HepG2 (cell line): ENCODE results near the gene CTCF. TPM values are rescaled to one million over a fixed set of nuclear protein-coding genes. Genes with fewer than 3 reads are reported as not detected.

Experiments used
- ARID2 ChIP-seq: sonication (generic); formaldehyde crosslinking; IDR thresholded peaks from 2 replicates; pipeline ENCODE4 v1.8.1; 2022; ENCODE audit warnings: mild to moderate bottlenecking, missing genetic modification reagents, borderline replicate concordance
- CHD2 ChIP-seq: IDR thresholded peaks from 2 replicates; pipeline ENCODE4 v1.6.1; 2011; ENCODE audit warnings: low read depth, low read length, improper control_type of control experiment
- GATAD1 ChIP-seq: IDR thresholded peaks from 2 replicates; pipeline ENCODE4 v1.6.1; 2016; ENCODE audit warnings: missing genetic modification reagents, missing compliant biosample characterization
- HDAC6 ChIP-seq: fragments of 200-600 bp; sonication (generic); IDR thresholded peaks from 2 replicates; pipeline ENCODE4 v1.7.0; 2017; ENCODE audit warnings: mild to moderate bottlenecking, antibody characterized with exemption, low read length, low read depth
- HNRNPL ChIP-seq: fragments of 200-400 bp; formaldehyde crosslinking; IDR thresholded peaks from 2 replicates; pipeline ENCODE4 v1.6.1; 2017; ENCODE audit warnings: mild to moderate bottlenecking, low read depth, low read length
- JARID2 ChIP-seq: sonication (generic); formaldehyde crosslinking; IDR thresholded peaks from 2 replicates; pipeline ENCODE4 v1.8.1; 2023; ENCODE audit warnings: missing genetic modification reagents, inconsistent platforms; ENCODE audit not compliant: insufficient replicate concordance
- KLF12 ChIP-seq: sonication (generic); formaldehyde crosslinking; IDR thresholded peaks from 2 replicates; pipeline ENCODE4 v1.4.0; 2020; ENCODE audit warnings: missing genetic modification reagents, borderline replicate concordance
- MED13 ChIP-seq: sonication (generic); formaldehyde crosslinking; IDR thresholded peaks from 2 replicates; pipeline ENCODE4 v1.5.0; 2020; ENCODE audit warnings: missing genetic modification reagents
- MTF1 ChIP-seq: sonication (generic); formaldehyde crosslinking; IDR thresholded peaks from 2 replicates; pipeline ENCODE4 v1.5.0; 2020; ENCODE audit warnings: missing genetic modification reagents
- PHF5A ChIP-seq: IDR thresholded peaks from one replicate; pipeline ENCODE4 v1.6.1; 2018; ENCODE audit warnings: low read depth, missing genetic modification reagents; ENCODE audit not compliant: unreplicated experiment
- RFX5 ChIP-seq: IDR thresholded peaks from 2 replicates; pipeline ENCODE4 v1.6.1; 2011; ENCODE audit warnings: low read depth, low read length, improper control_type of control experiment
- SNRNP70 ChIP-seq: fragments of 200-400 bp; formaldehyde crosslinking; IDR thresholded peaks from 2 replicates; pipeline ENCODE4 v1.6.1; 2017; ENCODE audit warnings: mild to moderate bottlenecking, low read depth, low read length, moderate library complexity
- TGIF2 ChIP-seq: IDR thresholded peaks from 2 replicates; pipeline ENCODE4 v1.6.1; 2016; ENCODE audit warnings: control low read depth, missing compliant biosample characterization
- THYN1 ChIP-seq: sonication (generic); formaldehyde crosslinking; IDR thresholded peaks from 2 replicates; pipeline ENCODE4 v1.8.1; 2023; ENCODE audit warnings: low read depth, mild to moderate bottlenecking, moderate library complexity, missing genetic modification reagents, borderline replicate concordance
- YY1 ChIP-seq: IDR thresholded peaks from 2 replicates; pipeline ENCODE4 v1.6.1; 2011; ENCODE audit warnings: low read length, low read depth, moderate library complexity, mild to moderate bottlenecking; ENCODE audit not compliant: insufficient read depth, insufficient replicate concordance
- ZNF17 ChIP-seq: sonication (generic); formaldehyde crosslinking; IDR thresholded peaks from 2 replicates; pipeline ENCODE4 v1.5.0; 2020; ENCODE audit warnings: mild to moderate bottlenecking, missing genetic modification reagents
- ZNF367 ChIP-seq: sonication (generic); formaldehyde crosslinking; IDR thresholded peaks from 2 replicates; pipeline ENCODE4 v1.4.0; 2020; ENCODE audit warnings: missing genetic modification reagents, borderline replicate concordance
- ZNF484 ChIP-seq: sonication (generic); formaldehyde crosslinking; IDR thresholded peaks from 2 replicates; pipeline ENCODE4 v1.5.1; 2020; ENCODE audit warnings: mild to moderate bottlenecking, low read depth, missing genetic modification reagents, borderline replicate concordance
- polyA plus RNA-seq, 8 experiments: library from polyadenylated mRNA; depleted of rRNA in 3 of 8; stranded (reverse) in 7 of 8; unstranded in 1 of 8; fragments of >200 nt; fragmentation: Illumina TruSeq in 4 of 8; extraction: Trizol in 4 of 8; gene quantifications; 2 replicates each; pipeline versions ENCODE4 v1.2.1 to v1.2.3, GENCODE V29; 2011 to 2016; ENCODE audit warnings: low read depth in 4 of 8, missing spikeins in 1 of 8, mixed read lengths in 1 of 8; ENCODE audit not compliant: insufficient read depth in 1 of 8
- total RNA-seq, 5 experiments: library from RNA; depleted of rRNA; stranded (reverse); fragments of >200 nt; fragmentation: Illumina TruSeq; extraction: Trizol; gene quantifications; 2 replicates each; pipeline ENCODE4 v1.2.3, GENCODE V29; 2016; ENCODE audit warnings: low read depth in 1 of 5
- TF ChIP-seq, protein P1 (sequence below): fragments of 450-650 bp; IDR thresholded peaks from 2 replicates; pipeline ENCODE4 v1.6.1; 2017; ENCODE audit warnings: mild to moderate bottlenecking
- TF ChIP-seq, protein P2 (sequence below): sonication (generic); formaldehyde crosslinking; IDR thresholded peaks from 2 replicates; pipeline ENCODE4 v1.5.0; 2020; ENCODE audit warnings: mild to moderate bottlenecking, missing genetic modification reagents
- TF ChIP-seq, protein P3 (sequence below): sonication (generic); formaldehyde crosslinking; IDR thresholded peaks from 2 replicates; pipeline ENCODE4 v1.5.1; 2020; ENCODE audit warnings: missing genetic modification reagents, mild to moderate bottlenecking, borderline replicate concordance

The CTCF gene
- total and polyA plus RNA-seq, 2 of the 13 experiments (the other 11 are each of a cell fraction or from before 2014, with no cell fraction given): 19.5 to 37.5 TPM

DNA sequence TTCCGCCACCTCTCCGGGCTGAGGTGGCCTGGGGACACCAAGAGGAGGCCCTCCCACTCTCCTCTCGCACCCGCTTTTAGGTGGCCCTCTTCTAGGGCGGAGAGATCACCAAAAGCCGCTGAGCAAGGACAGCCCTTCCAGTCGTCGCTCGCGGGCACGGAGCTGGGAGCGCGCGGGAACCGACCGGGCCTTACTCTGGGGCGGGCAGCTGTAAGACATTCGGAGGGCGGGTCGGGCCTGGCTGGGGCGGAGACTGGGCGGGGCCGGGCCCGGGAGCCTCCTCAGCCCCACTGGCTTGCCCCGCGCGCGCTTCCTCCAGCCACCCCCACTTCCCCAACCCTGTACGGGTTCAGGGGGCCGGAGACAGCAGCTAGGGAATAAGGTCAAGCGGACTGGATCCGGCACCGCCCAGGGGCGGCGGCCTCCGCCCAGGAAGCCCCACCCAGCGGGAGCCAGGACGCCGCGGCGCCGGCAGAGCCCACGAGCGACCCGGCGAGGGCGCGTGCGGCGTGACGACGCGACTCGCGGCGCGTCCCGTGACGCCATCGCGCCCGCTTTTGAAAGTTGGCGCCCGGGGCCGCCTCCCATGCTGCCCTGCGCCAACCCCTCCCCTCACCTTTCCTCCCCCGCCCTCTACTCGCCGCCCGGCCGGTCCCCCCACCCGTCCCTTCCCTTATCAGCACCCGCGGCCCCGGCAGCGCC is 351 bp upstream of the CTCF start (continued):
- TF ChIP-seq PHF5A (CRISPR knock-in tag) (peak; percentile 65), MTF1 (CRISPR knock-in tag) (no peak), TGIF2 (no peak), ARID2 (CRISPR knock-in tag) (peak; percentile 81; the same call in 1 of the 2 replicates), CHD2 (no peak), HNRNPL (no peak), YY1 (no peak), RFX5 (peak; percentile 42; the same call in 1 of the 2 replicates), ZNF17 (CRISPR knock-in tag) (no peak), GATAD1 (CRISPR knock-in tag) (peak; percentile 88), JARID2 (no peak), HDAC6 (no peak), ZNF484 (CRISPR knock-in tag) (no peak), SNRNP70 (no peak), MED13 (CRISPR knock-in tag) (no peak; the same call in 1 of the 2 replicates), THYN1 (CRISPR knock-in tag) (no peak), KLF12 (CRISPR knock-in tag) (peak; percentile 99), ZNF367 (CRISPR knock-in tag) (no peak)
- TF ChIP-seq, protein P1, sequence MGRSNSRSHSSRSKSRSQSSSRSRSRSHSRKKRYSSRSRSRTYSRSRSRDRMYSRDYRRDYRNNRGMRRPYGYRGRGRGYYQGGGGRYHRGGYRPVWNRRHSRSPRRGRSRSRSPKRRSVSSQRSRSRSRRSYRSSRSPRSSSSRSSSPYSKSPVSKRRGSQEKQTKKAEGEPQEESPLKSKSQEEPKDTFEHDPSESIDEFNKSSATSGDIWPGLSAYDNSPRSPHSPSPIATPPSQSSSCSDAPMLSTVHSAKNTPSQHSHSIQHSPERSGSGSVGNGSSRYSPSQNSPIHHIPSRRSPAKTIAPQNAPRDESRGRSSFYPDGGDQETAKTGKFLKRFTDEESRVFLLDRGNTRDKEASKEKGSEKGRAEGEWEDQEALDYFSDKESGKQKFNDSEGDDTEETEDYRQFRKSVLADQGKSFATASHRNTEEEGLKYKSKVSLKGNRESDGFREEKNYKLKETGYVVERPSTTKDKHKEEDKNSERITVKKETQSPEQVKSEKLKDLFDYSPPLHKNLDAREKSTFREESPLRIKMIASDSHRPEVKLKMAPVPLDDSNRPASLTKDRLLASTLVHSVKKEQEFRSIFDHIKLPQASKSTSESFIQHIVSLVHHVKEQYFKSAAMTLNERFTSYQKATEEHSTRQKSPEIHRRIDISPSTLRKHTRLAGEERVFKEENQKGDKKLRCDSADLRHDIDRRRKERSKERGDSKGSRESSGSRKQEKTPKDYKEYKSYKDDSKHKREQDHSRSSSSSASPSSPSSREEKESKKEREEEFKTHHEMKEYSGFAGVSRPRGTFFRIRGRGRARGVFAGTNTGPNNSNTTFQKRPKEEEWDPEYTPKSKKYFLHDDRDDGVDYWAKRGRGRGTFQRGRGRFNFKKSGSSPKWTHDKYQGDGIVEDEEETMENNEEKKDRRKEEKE: no peak
- TF ChIP-seq, protein P2, sequence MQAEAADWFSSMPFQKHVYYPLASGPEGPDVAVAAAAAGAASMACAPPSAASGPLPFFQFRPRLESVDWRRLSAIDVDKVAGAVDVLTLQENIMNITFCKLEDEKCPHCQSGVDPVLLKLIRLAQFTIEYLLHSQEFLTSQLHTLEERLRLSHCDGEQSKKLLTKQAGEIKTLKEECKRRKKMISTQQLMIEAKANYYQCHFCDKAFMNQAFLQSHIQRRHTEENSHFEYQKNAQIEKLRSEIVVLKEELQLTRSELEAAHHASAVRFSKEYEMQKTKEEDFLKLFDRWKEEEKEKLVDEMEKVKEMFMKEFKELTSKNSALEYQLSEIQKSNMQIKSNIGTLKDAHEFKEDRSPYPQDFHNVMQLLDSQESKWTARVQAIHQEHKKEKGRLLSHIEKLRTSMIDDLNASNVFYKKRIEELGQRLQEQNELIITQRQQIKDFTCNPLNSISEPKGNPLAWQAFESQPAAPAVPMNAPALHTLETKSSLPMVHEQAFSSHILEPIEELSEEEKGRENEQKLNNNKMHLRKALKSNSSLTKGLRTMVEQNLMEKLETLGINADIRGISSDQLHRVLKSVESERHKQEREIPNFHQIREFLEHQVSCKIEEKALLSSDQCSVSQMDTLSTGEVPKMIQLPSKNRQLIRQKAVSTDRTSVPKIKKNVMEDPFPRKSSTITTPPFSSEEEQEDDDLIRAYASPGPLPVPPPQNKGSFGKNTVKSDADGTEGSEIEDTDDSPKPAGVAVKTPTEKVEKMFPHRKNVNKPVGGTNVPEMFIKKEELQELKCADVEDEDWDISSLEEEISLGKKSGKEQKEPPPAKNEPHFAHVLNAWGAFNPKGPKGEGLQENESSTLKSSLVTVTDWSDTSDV: peak; percentile 97
- TF ChIP-seq, protein P3, sequence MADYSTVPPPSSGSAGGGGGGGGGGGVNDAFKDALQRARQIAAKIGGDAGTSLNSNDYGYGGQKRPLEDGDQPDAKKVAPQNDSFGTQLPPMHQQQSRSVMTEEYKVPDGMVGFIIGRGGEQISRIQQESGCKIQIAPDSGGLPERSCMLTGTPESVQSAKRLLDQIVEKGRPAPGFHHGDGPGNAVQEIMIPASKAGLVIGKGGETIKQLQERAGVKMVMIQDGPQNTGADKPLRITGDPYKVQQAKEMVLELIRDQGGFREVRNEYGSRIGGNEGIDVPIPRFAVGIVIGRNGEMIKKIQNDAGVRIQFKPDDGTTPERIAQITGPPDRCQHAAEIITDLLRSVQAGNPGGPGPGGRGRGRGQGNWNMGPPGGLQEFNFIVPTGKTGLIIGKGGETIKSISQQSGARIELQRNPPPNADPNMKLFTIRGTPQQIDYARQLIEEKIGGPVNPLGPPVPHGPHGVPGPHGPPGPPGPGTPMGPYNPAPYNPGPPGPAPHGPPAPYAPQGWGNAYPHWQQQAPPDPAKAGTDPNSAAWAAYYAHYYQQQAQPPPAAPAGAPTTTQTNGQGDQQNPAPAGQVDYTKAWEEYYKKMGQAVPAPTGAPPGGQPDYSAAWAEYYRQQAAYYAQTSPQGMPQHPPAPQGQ (CRISPR knock-in tag): no peak
